WTC11 (cell line): Measurements from ENCODE around the gene FBXO33.

Experiments
- CREM ChIP-seq: sonication (generic); formaldehyde crosslinking; IDR thresholded peaks from 2 replicates; pipeline ENCODE4 v1.8.1; 2022; ENCODE audit warnings: mild to moderate bottlenecking, missing genetic modification reagents, moderate library complexity
- TF ChIP-seq, protein P1 (sequence below): fragments of 200-600 bp; IDR thresholded peaks from 2 replicates; pipeline ENCODE4 v1.8.0; 2022; ENCODE audit warnings: antibody characterized with exemption
- TF ChIP-seq, protein P2 (sequence below): sonication (generic); formaldehyde crosslinking; IDR thresholded peaks from 2 replicates; pipeline ENCODE4 v1.8.0; 2023; ENCODE audit warnings: mild to moderate bottlenecking, missing genetic modification reagents

DNA sequence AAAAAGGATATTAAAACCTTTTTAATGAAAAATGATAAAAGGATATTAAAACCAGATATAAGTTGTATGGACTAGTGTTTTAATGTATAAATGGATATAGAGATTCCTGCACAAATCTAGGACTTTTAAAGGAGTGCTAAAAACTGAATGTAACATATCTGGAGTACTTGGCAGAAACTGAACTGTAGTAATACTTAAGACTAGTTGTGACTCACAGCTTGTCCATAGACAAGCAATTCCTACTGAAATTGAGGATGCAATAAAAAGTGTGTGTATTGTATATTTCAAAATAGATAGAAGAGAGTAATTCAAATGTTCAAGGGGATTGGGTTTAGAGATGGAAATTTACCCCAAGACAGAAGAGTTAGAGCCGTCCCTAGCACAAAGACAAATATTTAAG is 59.6 kb downstream of the FBXO33 start:
- TF ChIP-seq, protein P1, sequence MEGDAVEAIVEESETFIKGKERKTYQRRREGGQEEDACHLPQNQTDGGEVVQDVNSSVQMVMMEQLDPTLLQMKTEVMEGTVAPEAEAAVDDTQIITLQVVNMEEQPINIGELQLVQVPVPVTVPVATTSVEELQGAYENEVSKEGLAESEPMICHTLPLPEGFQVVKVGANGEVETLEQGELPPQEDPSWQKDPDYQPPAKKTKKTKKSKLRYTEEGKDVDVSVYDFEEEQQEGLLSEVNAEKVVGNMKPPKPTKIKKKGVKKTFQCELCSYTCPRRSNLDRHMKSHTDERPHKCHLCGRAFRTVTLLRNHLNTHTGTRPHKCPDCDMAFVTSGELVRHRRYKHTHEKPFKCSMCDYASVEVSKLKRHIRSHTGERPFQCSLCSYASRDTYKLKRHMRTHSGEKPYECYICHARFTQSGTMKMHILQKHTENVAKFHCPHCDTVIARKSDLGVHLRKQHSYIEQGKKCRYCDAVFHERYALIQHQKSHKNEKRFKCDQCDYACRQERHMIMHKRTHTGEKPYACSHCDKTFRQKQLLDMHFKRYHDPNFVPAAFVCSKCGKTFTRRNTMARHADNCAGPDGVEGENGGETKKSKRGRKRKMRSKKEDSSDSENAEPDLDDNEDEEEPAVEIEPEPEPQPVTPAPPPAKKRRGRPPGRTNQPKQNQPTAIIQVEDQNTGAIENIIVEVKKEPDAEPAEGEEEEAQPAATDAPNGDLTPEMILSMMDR, result no peak
- TF ChIP-seq, protein P2, sequence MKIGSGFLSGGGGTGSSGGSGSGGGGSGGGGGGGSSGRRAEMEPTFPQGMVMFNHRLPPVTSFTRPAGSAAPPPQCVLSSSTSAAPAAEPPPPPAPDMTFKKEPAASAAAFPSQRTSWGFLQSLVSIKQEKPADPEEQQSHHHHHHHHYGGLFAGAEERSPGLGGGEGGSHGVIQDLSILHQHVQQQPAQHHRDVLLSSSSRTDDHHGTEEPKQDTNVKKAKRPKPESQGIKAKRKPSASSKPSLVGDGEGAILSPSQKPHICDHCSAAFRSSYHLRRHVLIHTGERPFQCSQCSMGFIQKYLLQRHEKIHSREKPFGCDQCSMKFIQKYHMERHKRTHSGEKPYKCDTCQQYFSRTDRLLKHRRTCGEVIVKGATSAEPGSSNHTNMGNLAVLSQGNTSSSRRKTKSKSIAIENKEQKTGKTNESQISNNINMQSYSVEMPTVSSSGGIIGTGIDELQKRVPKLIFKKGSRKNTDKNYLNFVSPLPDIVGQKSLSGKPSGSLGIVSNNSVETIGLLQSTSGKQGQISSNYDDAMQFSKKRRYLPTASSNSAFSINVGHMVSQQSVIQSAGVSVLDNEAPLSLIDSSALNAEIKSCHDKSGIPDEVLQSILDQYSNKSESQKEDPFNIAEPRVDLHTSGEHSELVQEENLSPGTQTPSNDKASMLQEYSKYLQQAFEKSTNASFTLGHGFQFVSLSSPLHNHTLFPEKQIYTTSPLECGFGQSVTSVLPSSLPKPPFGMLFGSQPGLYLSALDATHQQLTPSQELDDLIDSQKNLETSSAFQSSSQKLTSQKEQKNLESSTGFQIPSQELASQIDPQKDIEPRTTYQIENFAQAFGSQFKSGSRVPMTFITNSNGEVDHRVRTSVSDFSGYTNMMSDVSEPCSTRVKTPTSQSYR, result no peak
- TF ChIP-seq CREM, result no peak
